HepG2 (cell line): Measurements from ENCODE around the gene SOSTDC1. TPM values are rescaled to one million over a fixed set of nuclear protein-coding genes. Genes with fewer than 3 reads are reported as not detected.

ENCODE experiments used
- CHD2 ChIP-seq: IDR thresholded peaks from 2 replicates; pipeline ENCODE4 v1.6.1; 2011; ENCODE audit warnings: low read depth, low read length, improper control_type of control experiment
- CTCF ChIP-seq: sonication (generic); formaldehyde crosslinking; IDR thresholded peaks from 2 replicates; pipeline ENCODE4 v1.5.0; 2020; ENCODE audit warnings: mild to moderate bottlenecking, missing genetic modification reagents, moderate library complexity
- MAF1 ChIP-seq: sonication (generic); formaldehyde crosslinking; IDR thresholded peaks from 2 replicates; pipeline ENCODE4 v1.5.0; 2020; ENCODE audit warnings: missing genetic modification reagents, borderline replicate concordance
- MTF1 ChIP-seq: sonication (generic); formaldehyde crosslinking; IDR thresholded peaks from 2 replicates; pipeline ENCODE4 v1.5.0; 2020; ENCODE audit warnings: missing genetic modification reagents
- MZF1 ChIP-seq: sonication (generic); formaldehyde crosslinking; IDR thresholded peaks from 2 replicates; pipeline ENCODE4 v1.8.1; 2023; ENCODE audit warnings: mild to moderate bottlenecking, missing genetic modification reagents, borderline replicate concordance
- PAXIP1 ChIP-seq: sonication (generic); formaldehyde crosslinking; conservative IDR thresholded peaks from 2 replicates; pipeline ENCODE4 v1.4.0; 2020; ENCODE audit warnings: mild to moderate bottlenecking, missing genetic modification reagents, moderate library complexity
- SNAPC2 ChIP-seq: sonication (generic); formaldehyde crosslinking; IDR thresholded peaks from 2 replicates; pipeline ENCODE4 v1.8.1; 2022; ENCODE audit warnings: mild to moderate bottlenecking, missing genetic modification reagents
- SRSF1 ChIP-seq: fragments of 200-400 bp; formaldehyde crosslinking; optimal IDR thresholded peaks from 2 replicates; pipeline ENCODE3; 2017; ENCODE audit warnings: mild to moderate bottlenecking, low read depth, low read length, moderate library complexity
- SRY ChIP-seq: sonication (generic); formaldehyde crosslinking; IDR thresholded peaks from 2 replicates; pipeline ENCODE4 v1.8.0; 2022; ENCODE audit warnings: mild to moderate bottlenecking, missing genetic modification reagents
- TERF1 ChIP-seq: sonication (generic); formaldehyde crosslinking; IDR thresholded peaks from 2 replicates; pipeline ENCODE4 v1.8.0; 2022; ENCODE audit warnings: mild to moderate bottlenecking, missing genetic modification reagents, moderate library complexity
- ZNF260 ChIP-seq: sonication (generic); formaldehyde crosslinking; IDR thresholded peaks from 2 replicates; pipeline ENCODE4 v1.4.0; 2020; ENCODE audit warnings: missing genetic modification reagents, low read depth, mild to moderate bottlenecking, borderline replicate concordance
- ZNF589 ChIP-seq: sonication (generic); formaldehyde crosslinking; conservative IDR thresholded peaks from 2 replicates; pipeline ENCODE4 v1.8.0; 2022; ENCODE audit warnings: mild to moderate bottlenecking, moderate library complexity, missing genetic modification reagents
- polyA plus RNA-seq, 8 experiments: library from polyadenylated mRNA; depleted of rRNA in 3 of 8; stranded (reverse) in 7 of 8; unstranded in 1 of 8; fragments of >200 nt; fragmentation: Illumina TruSeq in 4 of 8; extraction: Trizol in 4 of 8; gene quantifications; 2 replicates each; pipeline versions ENCODE4 v1.2.1 to v1.2.3, GENCODE V29; 2011 to 2016; ENCODE audit warnings: low read depth in 4 of 8, missing spikeins in 1 of 8, mixed read lengths in 1 of 8; ENCODE audit not compliant: insufficient read depth in 1 of 8
- total RNA-seq, 5 experiments: library from RNA; depleted of rRNA; stranded (reverse); fragments of >200 nt; fragmentation: Illumina TruSeq; extraction: Trizol; gene quantifications; 2 replicates each; pipeline ENCODE4 v1.2.3, GENCODE V29; 2016; ENCODE audit warnings: low read depth in 1 of 5
- TF ChIP-seq, protein P1 (sequence below), 2 experiments: sonication (generic) in 1 of 2; formaldehyde crosslinking in 1 of 2; IDR thresholded peaks; 2 replicates each; pipeline versions ENCODE4 v1.6.1 to v1.9.0; 2014 to 2022; ENCODE audit warnings: antibody characterized with exemption in 1 of 2, borderline replicate concordance in 1 of 2, inconsistent platforms in 1 of 2, low read depth in 1 of 2, missing genetic modification reagents in 1 of 2
- TF ChIP-seq, protein P2 (sequence below): sonication (generic); formaldehyde crosslinking; IDR thresholded peaks from 2 replicates; pipeline ENCODE4 v1.4.0; 2020; ENCODE audit warnings: missing genetic modification reagents; ENCODE audit errors: not compliant biosample characterization

SOSTDC1 gene
- total and polyA plus RNA-seq, 2 of the 13 experiments (the other 11 are each of a cell fraction or from before 2014, with no cell fraction given): not detected

DNA sequence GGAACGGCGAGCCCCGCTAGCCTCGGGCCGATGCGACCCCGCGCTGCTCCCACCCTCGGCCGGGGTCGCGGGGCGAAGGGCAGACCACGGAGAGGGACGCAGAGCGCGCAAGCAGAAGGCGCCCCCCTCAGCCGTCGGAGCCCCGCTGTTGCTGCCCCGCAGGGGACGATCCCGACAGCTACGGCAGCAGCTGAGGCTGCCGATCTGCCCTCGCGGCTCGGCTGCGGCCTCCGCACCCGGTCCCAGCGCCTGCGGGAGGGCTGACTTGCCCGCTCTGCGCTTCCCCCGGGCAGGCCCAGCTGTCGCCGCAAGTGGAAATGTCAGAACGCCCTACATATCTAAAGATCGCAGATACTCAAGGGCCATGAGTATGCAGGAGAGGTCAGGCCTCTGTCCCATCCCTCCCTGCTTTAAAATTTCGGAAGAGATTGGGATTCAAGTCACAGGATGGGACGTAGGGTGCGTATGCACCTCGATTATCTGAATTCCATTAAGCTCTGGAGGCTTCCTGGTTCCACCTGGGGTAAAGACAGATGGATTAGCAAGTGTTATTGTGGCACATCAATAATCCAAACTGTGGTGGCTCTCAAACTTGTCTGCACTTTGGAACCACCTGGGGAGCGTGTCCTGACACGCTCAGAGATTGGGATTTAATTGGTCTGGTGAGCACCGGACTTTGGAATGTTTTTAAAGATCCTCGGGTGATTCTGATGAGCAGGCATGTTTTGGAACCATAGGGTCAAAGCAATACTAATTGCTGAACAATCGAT, 44.0 kb downstream of the SOSTDC1 start, which contains the start of gene CRPPA (continued):
- TF ChIP-seq SNAPC2 (CRISPR knock-in tag) (no peak), CTCF (CRISPR knock-in tag) (peak; percentile 19; the same call in 1 of the 2 replicates), MTF1 (CRISPR knock-in tag) (no peak), SRSF1 (no peak), SRY (no peak), MZF1 (no peak), PAXIP1 (CRISPR knock-in tag) (peak; percentile 47), CHD2 (no peak), TERF1 (CRISPR knock-in tag) (no peak), ZNF260 (CRISPR knock-in tag) (no peak), ZNF589 (CRISPR knock-in tag) (no peak), MAF1 (CRISPR knock-in tag) (no peak)
- TF ChIP-seq, protein P1, sequence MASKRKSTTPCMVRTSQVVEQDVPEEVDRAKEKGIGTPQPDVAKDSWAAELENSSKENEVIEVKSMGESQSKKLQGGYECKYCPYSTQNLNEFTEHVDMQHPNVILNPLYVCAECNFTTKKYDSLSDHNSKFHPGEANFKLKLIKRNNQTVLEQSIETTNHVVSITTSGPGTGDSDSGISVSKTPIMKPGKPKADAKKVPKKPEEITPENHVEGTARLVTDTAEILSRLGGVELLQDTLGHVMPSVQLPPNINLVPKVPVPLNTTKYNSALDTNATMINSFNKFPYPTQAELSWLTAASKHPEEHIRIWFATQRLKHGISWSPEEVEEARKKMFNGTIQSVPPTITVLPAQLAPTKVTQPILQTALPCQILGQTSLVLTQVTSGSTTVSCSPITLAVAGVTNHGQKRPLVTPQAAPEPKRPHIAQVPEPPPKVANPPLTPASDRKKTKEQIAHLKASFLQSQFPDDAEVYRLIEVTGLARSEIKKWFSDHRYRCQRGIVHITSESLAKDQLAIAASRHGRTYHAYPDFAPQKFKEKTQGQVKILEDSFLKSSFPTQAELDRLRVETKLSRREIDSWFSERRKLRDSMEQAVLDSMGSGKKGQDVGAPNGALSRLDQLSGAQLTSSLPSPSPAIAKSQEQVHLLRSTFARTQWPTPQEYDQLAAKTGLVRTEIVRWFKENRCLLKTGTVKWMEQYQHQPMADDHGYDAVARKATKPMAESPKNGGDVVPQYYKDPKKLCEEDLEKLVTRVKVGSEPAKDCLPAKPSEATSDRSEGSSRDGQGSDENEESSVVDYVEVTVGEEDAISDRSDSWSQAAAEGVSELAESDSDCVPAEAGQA (IDR thresholded peaks at IDR 0.05; ENCODE audit: low read depth): no peak
- TF ChIP-seq, protein P1 (CRISPR knock-in tag; IDR thresholded peaks at IDR 0.05; ENCODE audit: borderline replicate concordance): peak; percentile 83; the same call in 1 of the 2 replicates
- TF ChIP-seq, protein P2, sequence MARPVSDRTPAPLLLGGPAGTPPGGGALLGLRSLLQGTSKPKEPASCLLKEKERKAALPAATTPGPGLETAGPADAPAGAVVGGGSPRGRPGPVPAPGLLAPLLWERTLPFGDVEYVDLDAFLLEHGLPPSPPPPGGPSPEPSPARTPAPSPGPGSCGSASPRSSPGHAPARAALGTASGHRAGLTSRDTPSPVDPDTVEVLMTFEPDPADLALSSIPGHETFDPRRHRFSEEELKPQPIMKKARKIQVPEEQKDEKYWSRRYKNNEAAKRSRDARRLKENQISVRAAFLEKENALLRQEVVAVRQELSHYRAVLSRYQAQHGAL (CRISPR knock-in tag): no peak
